NCI-H510A (cell line): ENCODE data around the gene SMAD7.

Experiments used
- DNase-seq: peaks from one replicate; lab custom pipeline; 2025; lab: John Stamatoyannopoulos, UW

Gene SMAD7, protein sequence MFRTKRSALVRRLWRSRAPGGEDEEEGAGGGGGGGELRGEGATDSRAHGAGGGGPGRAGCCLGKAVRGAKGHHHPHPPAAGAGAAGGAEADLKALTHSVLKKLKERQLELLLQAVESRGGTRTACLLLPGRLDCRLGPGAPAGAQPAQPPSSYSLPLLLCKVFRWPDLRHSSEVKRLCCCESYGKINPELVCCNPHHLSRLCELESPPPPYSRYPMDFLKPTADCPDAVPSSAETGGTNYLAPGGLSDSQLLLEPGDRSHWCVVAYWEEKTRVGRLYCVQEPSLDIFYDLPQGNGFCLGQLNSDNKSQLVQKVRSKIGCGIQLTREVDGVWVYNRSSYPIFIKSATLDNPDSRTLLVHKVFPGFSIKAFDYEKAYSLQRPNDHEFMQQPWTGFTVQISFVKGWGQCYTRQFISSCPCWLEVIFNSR

GRCh38 chr18:48950536-48951447 is at the start of gene SMAD7:
SMAD7 (minus strand) TSS chr18:48950965; CDS start chr18:48950424, 541 bp downstream.
- DNase-seq: no peak

GRCh38 chr18:48999569-48999968 is 48.8 kb upstream of the SMAD7 start:
- no peak for DNase-seq

DNA sequence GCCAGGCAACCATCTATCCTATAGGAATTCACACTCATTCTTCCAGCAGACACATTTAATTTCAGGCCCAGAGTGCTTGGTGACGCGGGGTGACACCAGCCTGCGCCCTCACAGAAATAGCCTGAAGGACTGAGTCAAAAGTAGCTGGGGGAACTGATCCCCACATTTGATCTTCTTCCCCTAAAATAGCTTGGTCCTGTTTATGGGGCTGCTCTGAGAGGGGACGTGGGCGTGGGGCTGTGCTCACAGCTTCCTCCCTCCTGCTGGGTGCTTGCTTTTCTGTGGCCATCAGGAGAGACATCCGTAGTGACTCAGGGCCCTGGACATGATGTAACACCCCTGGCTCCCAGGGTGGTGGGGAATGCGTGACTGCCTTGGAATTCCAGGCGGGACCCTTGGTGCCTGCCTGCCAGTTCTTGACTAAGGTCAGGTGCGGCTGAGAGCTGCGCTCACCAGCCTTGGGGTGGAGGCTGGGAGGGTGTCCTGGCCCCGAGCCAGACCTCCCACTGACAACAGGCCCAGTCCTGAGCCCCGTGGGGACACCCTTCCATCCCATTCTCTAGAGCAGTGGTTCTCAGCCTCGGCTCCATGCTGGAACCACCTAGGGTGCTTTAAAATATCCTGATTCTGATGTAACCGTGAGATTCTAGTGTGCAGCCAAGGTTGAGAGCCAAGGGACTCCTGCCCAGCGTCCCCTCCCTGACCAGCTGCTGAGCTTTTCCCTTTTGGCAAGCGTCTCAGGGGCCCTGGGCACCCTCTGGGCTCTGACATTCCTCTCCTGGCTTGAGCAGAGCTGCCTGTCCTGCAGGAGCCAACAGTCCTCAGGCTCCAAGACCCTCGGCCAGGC is 47.4 kb upstream of the SMAD7 start:
- DNase-seq: no peak

- DNase-seq: no peak
Observed at GRCh38 chr18:48997681-48997984, 46.9 kb upstream of the SMAD7 start.

DNA sequence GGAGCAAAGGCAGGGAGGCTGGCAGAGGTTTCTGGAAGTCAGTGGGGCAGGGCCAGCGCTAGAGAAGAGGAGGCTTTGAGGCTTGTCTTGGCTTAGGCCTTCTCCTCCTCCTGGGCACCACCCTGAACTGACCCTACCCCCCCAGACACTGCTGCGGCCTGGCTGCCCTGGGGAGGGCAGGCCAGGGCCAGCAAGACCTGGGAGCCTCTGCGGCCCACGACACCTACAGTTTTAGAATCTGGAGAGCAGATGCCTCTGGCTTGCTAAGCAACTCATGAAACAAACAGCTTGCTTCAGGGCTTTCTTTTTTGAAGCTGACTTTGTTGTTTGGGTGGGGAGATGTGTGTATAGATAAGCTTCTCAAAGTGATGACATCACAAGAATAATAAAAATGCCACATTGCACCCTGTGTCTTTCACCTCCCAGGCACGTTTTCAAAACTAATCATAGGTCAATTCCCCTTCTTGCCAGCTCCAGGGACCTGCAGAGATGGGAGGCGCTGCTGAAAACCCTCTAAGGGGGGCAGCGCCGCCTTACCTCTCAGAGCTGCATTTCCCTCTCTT is 46.2 kb upstream of the SMAD7 start:
- DNase-seq: no peak

- no peak for DNase-seq
Observed at GRCh38 chr18:48996041-48996440, 45.3 kb upstream of the SMAD7 start.

DNA sequence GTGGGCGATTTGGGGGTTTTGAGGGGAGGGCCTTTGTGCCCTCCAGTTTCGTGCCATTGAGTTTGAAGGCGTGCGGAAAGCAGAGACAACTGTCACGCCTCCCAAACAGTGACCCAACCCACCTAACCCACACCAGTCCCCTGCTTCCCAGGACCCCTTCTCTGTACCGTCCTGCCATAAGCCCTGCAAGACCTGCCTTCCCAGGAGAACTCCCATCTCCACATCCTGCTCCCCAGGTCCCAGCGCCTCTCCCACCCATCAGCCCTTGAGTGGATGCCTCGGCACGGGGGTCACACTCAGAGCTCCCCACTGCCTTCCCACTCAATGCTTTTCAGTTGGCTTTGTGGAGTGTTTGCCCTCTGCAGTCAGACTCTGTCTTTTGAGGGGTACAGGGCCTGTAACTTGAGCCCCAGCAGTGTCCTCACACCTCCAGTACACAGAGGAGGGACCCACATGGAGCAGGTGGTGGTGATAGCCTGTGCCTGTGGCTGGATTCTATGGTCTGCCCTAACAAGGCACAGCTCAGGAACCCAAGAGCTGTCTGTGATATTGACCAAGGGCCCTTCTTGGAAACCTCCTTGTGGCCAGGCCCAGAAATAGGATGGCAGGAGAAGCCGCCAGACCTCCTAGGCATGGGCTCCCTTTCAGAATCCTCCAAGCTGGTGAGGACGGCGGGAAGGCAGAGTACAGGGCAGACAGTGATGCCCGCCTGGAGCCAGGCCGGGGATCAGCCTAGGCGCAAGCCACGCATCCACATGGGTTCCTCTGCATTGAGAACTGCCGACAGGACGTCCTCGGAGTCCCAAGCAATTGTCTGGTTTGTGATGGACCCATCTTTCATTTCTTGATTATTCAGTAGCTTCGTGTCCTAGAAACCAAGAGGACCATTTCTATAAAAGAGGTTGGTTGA is 44.4 kb upstream of the SMAD7 start:
- no peak for DNase-seq

GRCh38 chr18:48994044-48994651 is 43.4 kb upstream of the SMAD7 start:
- DNase-seq: no peak

- no peak for DNase-seq
Observed at GRCh38 chr18:48993586-48993985, 42.8 kb upstream of the SMAD7 start.

DNA sequence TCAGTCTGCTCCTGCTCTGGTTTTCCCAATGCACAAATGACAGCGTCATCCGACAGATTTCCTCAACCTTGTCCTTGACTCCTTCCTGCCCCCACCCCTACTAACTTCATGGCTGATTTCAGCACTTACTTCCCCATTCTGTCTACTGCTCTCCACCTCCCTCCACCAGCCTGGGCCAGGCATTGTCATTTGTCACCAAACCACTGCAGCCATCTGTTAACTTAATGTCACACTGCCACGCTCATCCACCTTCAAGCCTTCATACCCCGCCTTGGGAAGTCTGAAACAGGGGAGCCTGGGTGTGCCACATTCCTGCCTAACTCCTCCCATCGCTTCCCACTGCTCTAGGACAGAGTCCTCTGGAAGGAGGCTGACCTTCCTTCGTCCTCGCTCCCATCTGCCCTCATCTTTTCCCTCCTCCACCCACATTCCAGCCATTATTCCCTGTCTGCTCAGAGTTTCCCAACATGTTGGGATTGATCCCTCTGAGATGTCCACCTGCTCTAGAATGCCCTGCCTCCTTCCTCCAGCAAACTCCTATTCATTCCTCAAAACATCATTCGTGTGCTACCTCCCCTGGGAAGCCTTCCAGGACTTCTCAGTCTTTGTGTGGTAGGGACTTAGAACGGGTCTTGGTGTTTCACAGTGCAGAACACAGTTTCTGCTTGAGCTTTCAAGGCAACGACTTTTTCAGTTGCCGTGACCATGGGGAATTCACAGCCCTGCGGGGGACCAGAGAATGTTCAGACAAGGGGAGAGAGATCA is 42.2 kb upstream of the SMAD7 start:
- DNase-seq: no peak

- no peak for DNase-seq
Observed at GRCh38 chr18:48992133-48992532, 41.4 kb upstream of the SMAD7 start.

- no peak for DNase-seq
Observed at GRCh38 chr18:48991676-48992075, 40.9 kb upstream of the SMAD7 start.

DNA sequence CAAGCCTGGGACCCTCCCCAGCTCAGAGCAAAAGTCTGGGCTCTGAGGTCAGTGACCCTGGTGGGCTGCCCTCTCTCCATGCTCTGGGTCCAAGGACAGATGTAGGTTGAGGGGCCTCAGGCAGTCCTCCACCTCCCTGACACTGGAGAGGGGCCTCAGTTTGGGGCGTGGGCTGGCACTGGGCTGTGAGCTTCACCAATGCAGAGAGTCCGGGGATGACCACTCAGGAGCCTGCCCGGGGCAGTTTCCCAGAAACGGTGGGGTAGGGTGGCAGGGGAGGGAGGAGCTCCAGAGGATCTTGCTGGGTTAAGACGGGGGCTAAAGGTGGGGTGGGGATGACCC is 40.5 kb upstream of the SMAD7 start:
- DNase-seq: no peak

DNA sequence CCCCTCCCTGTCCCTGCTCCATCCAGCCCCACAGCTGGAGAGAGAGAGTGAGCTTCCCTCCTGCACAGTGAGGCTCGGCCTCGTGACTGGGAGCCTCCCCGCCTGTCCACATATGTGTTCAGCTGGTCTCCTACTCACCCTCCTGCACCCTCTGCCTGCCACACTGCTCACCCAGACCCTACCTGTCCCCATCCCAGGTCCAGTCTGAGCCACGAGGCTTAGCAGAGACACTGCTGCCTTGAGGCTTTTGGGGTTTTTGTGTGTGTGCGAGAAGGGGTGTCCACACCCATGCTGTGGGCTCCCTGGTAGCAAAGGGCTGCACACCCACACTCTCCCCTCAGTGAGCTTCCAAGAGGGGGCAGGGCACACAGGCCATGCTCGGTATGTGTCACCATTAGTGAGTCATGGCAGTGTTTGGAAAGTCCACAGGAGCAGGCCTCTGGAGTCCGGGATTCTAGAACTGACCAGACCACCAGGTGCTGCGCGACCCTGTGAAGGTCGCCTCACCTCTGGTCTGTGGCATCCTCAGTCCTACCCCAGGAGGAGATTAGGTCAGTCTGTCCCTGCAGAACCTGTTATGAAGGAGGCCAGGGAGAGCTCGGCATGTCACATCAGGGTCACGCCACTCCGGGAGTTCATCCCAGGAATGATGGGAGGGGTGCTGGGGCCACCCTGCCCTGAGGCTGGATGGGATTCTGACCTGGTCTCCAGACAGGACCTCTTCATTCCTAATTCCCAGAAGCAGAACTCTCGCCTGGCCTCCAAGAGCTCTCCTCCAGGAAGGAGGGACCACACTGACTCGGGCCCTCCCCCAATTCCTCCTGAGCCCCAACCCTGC is 39.9 kb upstream of the SMAD7 start:
- DNase-seq: no peak

- no peak for DNase-seq
Observed at GRCh38 chr18:48989304-48990303, 38.8 kb upstream of the SMAD7 start.

DNA sequence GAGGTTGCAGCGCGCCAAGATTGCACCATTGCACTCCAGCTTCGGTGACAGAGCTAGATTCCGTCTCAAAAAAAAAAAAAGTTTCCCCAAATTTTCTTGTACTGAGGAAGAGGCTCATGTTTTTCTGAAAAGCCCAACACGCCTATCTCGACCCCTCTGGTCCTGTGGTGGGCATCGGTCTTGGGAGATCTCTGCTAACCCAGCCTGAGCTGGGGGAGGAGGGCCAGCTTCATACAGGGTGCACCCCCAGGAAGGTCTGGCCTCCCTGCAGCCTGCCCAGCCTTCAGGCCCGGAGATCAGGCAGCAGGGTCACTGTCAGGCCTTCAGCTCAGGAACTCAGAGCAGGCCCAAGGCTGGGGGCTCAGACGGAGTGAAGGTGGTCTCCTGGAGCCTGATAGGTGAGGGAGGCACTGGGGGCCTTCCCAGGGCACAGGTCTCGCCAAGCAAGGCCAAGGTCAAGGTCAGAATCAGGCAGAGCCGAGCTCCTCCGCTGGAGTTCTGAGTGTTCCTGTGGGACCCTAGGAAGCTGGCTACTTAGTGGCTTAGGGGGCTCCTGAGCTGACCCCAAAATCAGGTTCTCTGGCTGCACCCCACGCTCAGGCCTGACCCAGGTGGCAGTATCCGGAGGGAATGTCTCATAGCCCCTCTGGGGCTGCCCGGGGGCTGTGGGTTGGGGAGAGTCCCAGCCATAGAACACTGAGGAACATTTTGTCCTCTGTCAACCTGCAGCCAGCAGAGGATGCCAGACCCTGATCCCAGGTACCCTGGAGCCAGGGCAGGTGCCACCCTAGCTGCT is 37.9 kb upstream of the SMAD7 start:
- DNase-seq: no peak

- no peak for DNase-seq
Observed at GRCh38 chr18:48987821-48988220, 37.1 kb upstream of the SMAD7 start.
